H1 (cell line): ENCODE results near the gene VGLL4. TPM values are rescaled to one million over a fixed set of nuclear protein-coding genes. Genes with fewer than 3 reads are reported as not detected.

Experiments used
- CTCF ChIA-PET: fragments of 300-600 bp; sonication (Branson Sonifier 250); formaldehyde crosslinking; loops from one replicate; lab custom pipeline; 2021; ENCODE audit not compliant: partially characterized antibody; lab: Charles Lee
- POLR2A ChIA-PET: fragments of 300-600 bp; sonication (Branson Sonifier 250); formaldehyde crosslinking; loops from one replicate; lab custom pipeline; 2021; ENCODE audit warnings: inconsistent platforms; ENCODE audit not compliant: partially characterized antibody; lab: Charles Lee
- DNase-seq, 2 experiments: peaks; one replicate each; pipeline versions ENCODE4 v3.0.0 to v3.0.0-alpha.2; 2010 to 2022; ENCODE audit warnings: low spot score in 2 of 2, low read depth in 1 of 2, mixed read lengths in 1 of 2
- FAIRE-seq: peaks from 2 replicates; lab custom pipeline; 2011; peaks lifted over from hg19 to GRCh38; lab: Jason Lieb, UNC
- H2AFZ ChIP-seq: 2 replicates; pipeline ENCODE4 v1.8.1; 2012; ENCODE audit warnings: low read length, inconsistent platforms
- H2AK5ac ChIP-seq: 2 replicates; pipeline ENCODE4 v1.6.1; 2013; ENCODE audit warnings: low read depth, low read length
- H2BK120ac ChIP-seq: replicated peaks from 2 replicates; pipeline ENCODE3; 2013; ENCODE audit warnings: low read depth, low read length, inconsistent platforms
- H2BK12ac ChIP-seq: 2 replicates; pipeline ENCODE4 v1.6.1; 2013; ENCODE audit warnings: low read depth, low read length
- H2BK15ac ChIP-seq: 2 replicates; pipeline ENCODE4 v1.6.1; 2013; ENCODE audit warnings: low read length
- H2BK20ac ChIP-seq: 2 replicates; pipeline ENCODE4 v1.6.1; 2013; ENCODE audit warnings: low read length
- H2BK5ac ChIP-seq: 2 replicates; pipeline ENCODE4 v1.6.1; 2013; ENCODE audit warnings: low read depth, low read length
- H3K14ac ChIP-seq: 2 replicates; pipeline ENCODE4 v1.6.1; 2013; ENCODE audit warnings: inconsistent platforms; ENCODE audit not compliant: insufficient read length
- H3K18ac ChIP-seq: 2 replicates; pipeline ENCODE4 v1.6.1; 2013; ENCODE audit warnings: low read length; ENCODE audit errors: extremely low read depth
- H3K23ac ChIP-seq: 2 replicates; pipeline ENCODE4 v1.6.1; 2013; ENCODE audit warnings: inconsistent platforms; ENCODE audit not compliant: insufficient read length
- H3K23me2 ChIP-seq: 2 replicates; pipeline ENCODE4 v1.6.1; 2013; ENCODE audit warnings: low read depth, low read length
- H3K27ac ChIP-seq: 2 replicates; pipeline ENCODE4 v1.6.1; 2011; ENCODE audit warnings: low read depth, low read length, inconsistent platforms
- H3K27me3 ChIP-seq, 4 experiments: replicated peaks in 1 of 4; 1 replicate in 1 of 4; 2 replicates in 3 of 4; pipeline versions ENCODE4 v1.6.1 to v1.8.1; 2011 to 2013; ENCODE audit warnings: low read length in 3 of 4, mild to moderate bottlenecking in 3 of 4, inconsistent platforms in 2 of 4, mixed read lengths in 2 of 4, moderate library complexity in 1 of 4; ENCODE audit not compliant: control insufficient read depth in 3 of 4, insufficient read depth in 3 of 4; ENCODE audit errors: extremely low read depth in 1 of 4
- H3K36me3 ChIP-seq, 4 experiments: 2 replicates each; pipeline versions ENCODE4 v1.6.1 to v1.8.1; 2011 to 2013; ENCODE audit warnings: mild to moderate bottlenecking in 4 of 4, low read length in 3 of 4, moderate library complexity in 2 of 4, control low read depth in 1 of 4, inconsistent platforms in 1 of 4; ENCODE audit not compliant: insufficient read depth in 4 of 4, control insufficient read depth in 2 of 4
- H3K4ac ChIP-seq: replicated peaks from 2 replicates; pipeline ENCODE3; 2013; ENCODE audit warnings: low read length, low read depth, mixed read lengths, inconsistent platforms; ENCODE audit not compliant: insufficient read length
- H3K4me1 ChIP-seq, 4 experiments: replicated peaks in 1 of 4; 1 replicate in 1 of 4; 2 replicates in 3 of 4; pipeline versions ENCODE4 v1.6.1 to v1.8.1; 2011 to 2013; ENCODE audit warnings: low read length in 3 of 4, inconsistent platforms in 2 of 4, mixed read lengths in 1 of 4; ENCODE audit not compliant: insufficient read depth in 4 of 4, control insufficient read depth in 3 of 4
- H3K4me2 ChIP-seq, 2 experiments: 2 replicates each; pipeline versions ENCODE4 v1.6.1 to v1.8.1; 2011 to 2013; ENCODE audit warnings: low read depth in 2 of 2, low read length in 2 of 2, control low read depth in 1 of 2, inconsistent platforms in 1 of 2, mild to moderate bottlenecking in 1 of 2; ENCODE audit not compliant: insufficient read depth in 1 of 2
- H3K4me3 ChIP-seq, 4 experiments: fragments of 200-600, 300-600 bp in 1 of 4; sonication (generic), shearing (Covaris generic), sonication (Bioruptor Twin) in 1 of 4; 2 replicates each; pipeline versions ENCODE4 v1.5.1 to v1.8.1; 2011 to 2016; ENCODE audit warnings: low read length in 4 of 4, low read depth in 3 of 4, control low read depth in 2 of 4, inconsistent platforms in 2 of 4, mild to moderate bottlenecking in 2 of 4, mixed read lengths in 1 of 4, moderate library complexity in 1 of 4; ENCODE audit not compliant: insufficient read depth in 2 of 4; ENCODE audit errors: extremely low read depth in 1 of 4
- H3K56ac ChIP-seq: replicated peaks from 2 replicates; pipeline ENCODE3; 2013; ENCODE audit warnings: low read depth, mild to moderate bottlenecking, mixed read lengths, low read length, inconsistent platforms; ENCODE audit not compliant: insufficient read length
- H3K79me1 ChIP-seq: 2 replicates; pipeline ENCODE4 v1.6.1; 2013; ENCODE audit warnings: low read depth, low read length, control low read depth
- H3K79me2 ChIP-seq, 2 experiments: 2 replicates each; pipeline versions ENCODE4 v1.6.1 to v1.8.1; 2012 to 2013; ENCODE audit warnings: low read length in 2 of 2, mild to moderate bottlenecking in 2 of 2, inconsistent platforms in 1 of 2; ENCODE audit not compliant: insufficient read depth in 2 of 2, control insufficient read depth in 1 of 2
- H3K9ac ChIP-seq, 4 experiments: replicated peaks in 1 of 4; 1 replicate in 1 of 4; 2 replicates in 3 of 4; pipeline versions ENCODE4 v1.6.1 to v1.8.1; 2011 to 2013; ENCODE audit warnings: low read depth in 3 of 4, low read length in 3 of 4, control low read depth in 2 of 4, mild to moderate bottlenecking in 2 of 4, moderate library complexity in 2 of 4, inconsistent platforms in 1 of 4; ENCODE audit errors: extremely low read depth in 1 of 4
- H3K9me3 ChIP-seq, 2 experiments: 2 replicates each; pipeline versions ENCODE4 v1.6.1 to v1.8.1; 2012 to 2013; ENCODE audit warnings: mild to moderate bottlenecking in 2 of 2, moderate library complexity in 2 of 2, control low read depth in 1 of 2, inconsistent platforms in 1 of 2, low read depth in 1 of 2, low read length in 1 of 2, mixed read lengths in 1 of 2; ENCODE audit not compliant: insufficient read depth in 2 of 2
- H4K20me1 ChIP-seq, 2 experiments: replicated peaks in 1 of 2; 2 replicates each; pipeline versions ENCODE3 to v1.8.1; 2011 to 2013; ENCODE audit warnings: inconsistent platforms in 2 of 2, low read length in 2 of 2, mild to moderate bottlenecking in 1 of 2; ENCODE audit not compliant: insufficient read depth in 2 of 2, control insufficient read depth in 1 of 2
- H4K5ac ChIP-seq: 2 replicates; pipeline ENCODE4 v1.6.1; 2013; ENCODE audit warnings: low read length, low read depth, mixed read lengths, inconsistent platforms; ENCODE audit not compliant: insufficient read length
- H4K8ac ChIP-seq: 2 replicates; pipeline ENCODE4 v1.8.0; 2013; ENCODE audit warnings: mild to moderate bottlenecking, moderate library complexity, low read length, inconsistent platforms; ENCODE audit not compliant: insufficient read depth; ENCODE audit errors: extremely low read depth
- H4K91ac ChIP-seq: replicated peaks from 2 replicates; pipeline ENCODE3; 2013; ENCODE audit warnings: low read length, mixed read lengths, inconsistent platforms; ENCODE audit not compliant: insufficient read length
- HDAC2 ChIP-seq, 2 experiments: fragments of 300-600 bp in 1 of 2; sonication (generic) in 1 of 2; IDR thresholded peaks; 2 replicates each; pipeline ENCODE4 v1.6.1; 2011 to 2012; ENCODE audit warnings: low read depth in 2 of 2, low read length in 2 of 2, mild to moderate bottlenecking in 2 of 2, moderate library complexity in 2 of 2, borderline replicate concordance in 1 of 2, inconsistent platforms in 1 of 2
- HDAC6 ChIP-seq: IDR thresholded peaks from one replicate; pipeline ENCODE4 v1.7.1; 2012; ENCODE audit warnings: low read depth, mild to moderate bottlenecking, inconsistent platforms, low read length, moderate library complexity
- RFX5 ChIP-seq: IDR thresholded peaks from 2 replicates; pipeline ENCODE4 v1.6.1; 2011; ENCODE audit warnings: low read depth, low read length, improper control_type of control experiment, borderline replicate concordance
- SIRT6 ChIP-seq: IDR thresholded peaks from one replicate; pipeline ENCODE4 v1.7.1; 2012; ENCODE audit warnings: low read length, inconsistent platforms
- TAF1 ChIP-seq: IDR thresholded peaks from 2 replicates; pipeline ENCODE4 v1.6.1; 2011; ENCODE audit warnings: mild to moderate bottlenecking, low read depth, low read length
- TCF12 ChIP-seq: IDR thresholded peaks from 2 replicates; pipeline ENCODE4 v1.6.1; 2011; ENCODE audit warnings: low read depth, mild to moderate bottlenecking, low read length
- WGBS, 2 experiments: shearing (Covaris generic) in 1 of 2; methylation state at CpG; one replicate each; pipeline versions ENCODE4 v1.1.6 to v1.1.7; 2013 to 2015; ENCODE audit warnings: low lambda C conversion rate in 2 of 2, mixed read lengths in 2 of 2, inconsistent platforms in 1 of 2, low coverage in 1 of 2, missing lambda C conversion rate in 1 of 2; ENCODE audit not compliant: insufficient replicate concordance in 2 of 2, insufficient coverage in 1 of 2, insufficient read length in 1 of 2; ENCODE audit errors: extremely low coverage in 1 of 2, missing lambda C conversion rate in 1 of 2; 5-methylcytosine and 5-hydroxymethylcytosine counted together
- polyA plus RNA-seq, 7 experiments: library from polyadenylated mRNA; depleted of rRNA in 3 of 7; stranded (reverse) in 5 of 7; unstranded in 2 of 7; fragments of >200 nt in 5 of 7; fragments of 200-250 nt in 2 of 7; gene quantifications; 1 replicate in 5 of 7; 2 replicates in 1 of 7; 4 replicates in 1 of 7; pipeline versions ENCODE4 v1.2.1 to v1.2.3, GENCODE V29; 2011 to 2013; ENCODE audit warnings: missing spikeins in 2 of 7, mixed read lengths in 2 of 7
- total RNA-seq: library from RNA; stranded (reverse); fragmentation: NEBNext Ultra II Directional; extraction: Animal tissue kit (Norgen Biotek cat#: 25700); gene quantifications from 2 replicates; pipeline ENCODE4 v1.2.1, GENCODE V29; 2021
- TF ChIP-seq, protein P1 (sequence below): IDR thresholded peaks from 2 replicates; pipeline ENCODE4 v1.6.1; 2012; ENCODE audit warnings: inconsistent platforms
- TF ChIP-seq, protein P2 (sequence below), 3 experiments: IDR thresholded peaks; 1 replicate in 2 of 3; 2 replicates in 1 of 3; pipeline versions ENCODE4 v1.5.1 to v1.6.1; 2011; ENCODE audit warnings: low read length in 3 of 3, mild to moderate bottlenecking in 3 of 3, inconsistent platforms in 2 of 3, low read depth in 1 of 3, moderate library complexity in 1 of 3; ENCODE audit not compliant: insufficient read depth in 1 of 3; ENCODE audit errors: control extremely low read depth in 1 of 3

The VGLL4 gene
- total and polyA plus RNA-seq, 2 of the 8 experiments (the other 6 are each of a cell fraction or from before 2014, with no cell fraction given) = 45.1 to 50.0 TPM

DNA sequence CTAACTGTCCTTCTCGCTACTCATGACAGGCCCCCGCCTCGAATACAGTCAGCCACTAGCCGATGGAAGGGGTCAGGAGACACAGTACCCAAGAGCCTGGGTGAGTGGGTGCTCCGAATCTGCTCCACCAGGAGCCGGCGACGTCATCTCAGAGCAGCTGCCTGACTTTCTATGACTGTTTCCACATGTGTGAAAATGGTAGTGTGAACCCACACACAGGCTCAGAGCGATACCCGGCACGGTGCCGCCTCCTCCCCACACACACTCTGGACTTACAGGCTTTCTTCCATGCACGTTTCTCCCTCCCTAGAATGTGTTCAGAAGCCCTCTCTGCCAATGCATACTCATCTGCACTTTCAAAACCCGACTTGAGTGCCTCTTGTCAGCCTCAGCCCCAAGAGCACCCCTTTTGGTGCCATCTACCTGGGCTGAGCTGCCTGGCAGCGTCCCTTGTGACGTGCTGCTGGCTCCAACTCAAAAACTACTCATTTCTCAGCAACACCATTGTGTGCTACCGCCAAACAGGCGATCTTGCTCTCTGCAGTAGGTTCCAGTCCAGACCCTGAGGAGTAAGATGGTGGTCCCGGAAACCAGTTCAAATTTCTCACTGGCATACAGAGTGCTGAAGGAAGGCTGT, 29.7 kb downstream of the VGLL4 start:
- no peak overlapping the region for H3K4ac ChIP-seq
- TF ChIP-seq SIRT6 = no peak
- TF ChIP-seq TAF1 = no peak
- TF ChIP-seq TCF12 = no peak
- TF ChIP-seq HDAC6 = no peak
- TF ChIP-seq RFX5 = no peak
- TF ChIP-seq, protein P1, sequence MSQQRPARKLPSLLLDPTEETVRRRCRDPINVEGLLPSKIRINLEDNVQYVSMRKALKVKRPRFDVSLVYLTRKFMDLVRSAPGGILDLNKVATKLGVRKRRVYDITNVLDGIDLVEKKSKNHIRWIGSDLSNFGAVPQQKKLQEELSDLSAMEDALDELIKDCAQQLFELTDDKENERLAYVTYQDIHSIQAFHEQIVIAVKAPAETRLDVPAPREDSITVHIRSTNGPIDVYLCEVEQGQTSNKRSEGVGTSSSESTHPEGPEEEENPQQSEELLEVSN = no peak
- TF ChIP-seq, protein P2, sequence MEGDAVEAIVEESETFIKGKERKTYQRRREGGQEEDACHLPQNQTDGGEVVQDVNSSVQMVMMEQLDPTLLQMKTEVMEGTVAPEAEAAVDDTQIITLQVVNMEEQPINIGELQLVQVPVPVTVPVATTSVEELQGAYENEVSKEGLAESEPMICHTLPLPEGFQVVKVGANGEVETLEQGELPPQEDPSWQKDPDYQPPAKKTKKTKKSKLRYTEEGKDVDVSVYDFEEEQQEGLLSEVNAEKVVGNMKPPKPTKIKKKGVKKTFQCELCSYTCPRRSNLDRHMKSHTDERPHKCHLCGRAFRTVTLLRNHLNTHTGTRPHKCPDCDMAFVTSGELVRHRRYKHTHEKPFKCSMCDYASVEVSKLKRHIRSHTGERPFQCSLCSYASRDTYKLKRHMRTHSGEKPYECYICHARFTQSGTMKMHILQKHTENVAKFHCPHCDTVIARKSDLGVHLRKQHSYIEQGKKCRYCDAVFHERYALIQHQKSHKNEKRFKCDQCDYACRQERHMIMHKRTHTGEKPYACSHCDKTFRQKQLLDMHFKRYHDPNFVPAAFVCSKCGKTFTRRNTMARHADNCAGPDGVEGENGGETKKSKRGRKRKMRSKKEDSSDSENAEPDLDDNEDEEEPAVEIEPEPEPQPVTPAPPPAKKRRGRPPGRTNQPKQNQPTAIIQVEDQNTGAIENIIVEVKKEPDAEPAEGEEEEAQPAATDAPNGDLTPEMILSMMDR (IDR thresholded peaks at IDR 0.05; ENCODE audit: control extremely low read depth in 1 of 3, insufficient read depth in 1 of 3, low read depth in 1 of 3, low read length in 3 of 3) = no peak
- no peak for TF ChIP-seq HDAC2 (IDR thresholded peaks at IDR 0.05; ENCODE audit: borderline replicate concordance in 1 of 2, low read depth in 2 of 2, low read length in 2 of 2)
- H3K23me2 ChIP-seq = no peaks in the 10 kb centered on the region
- H4K5ac ChIP-seq = no peak overlapping the region
- H3K79me2 ChIP-seq = peaks cover 4 to 99% of the 10 kb centered on the region in 2 experiments
- H4K20me1 ChIP-seq = peaks cover 20 to 31% of the 10 kb centered on the region in 2 experiments
- POLR2A ChIA-PET = no interaction called here
- no peak overlapping the region for H2AK5ac ChIP-seq
- no peak overlapping the region for H3K4me3 ChIP-seq
- H3K9me3 ChIP-seq = no peaks in the 10 kb centered on the region
- H3K4me2 ChIP-seq = no peak overlapping the region
- H2BK20ac ChIP-seq = no peak overlapping the region
- no peak overlapping the region for H2BK5ac ChIP-seq
- no peak overlapping the region for H4K91ac ChIP-seq
- no peak overlapping the region for H3K56ac ChIP-seq
- H2BK12ac ChIP-seq = no peak overlapping the region
- H3K36me3 ChIP-seq = no peaks in the 10 kb centered on the region
- H3K79me1 ChIP-seq = peaks cover 17% of the 10 kb centered on the region
- H4K8ac ChIP-seq = no peak overlapping the region
- CTCF ChIA-PET = interaction anchor here (0.8 to 4.3 kb wide), 5 partner anchors 12 to 235 kb away, joined by 3 to 18 read pairs (median 3); no protein-coding TSS in a partner anchor
- H3K23ac ChIP-seq = no peak overlapping the region
- H2BK15ac ChIP-seq = no peak overlapping the region
- no peak for DNase-seq
- H3K14ac ChIP-seq = no peak overlapping the region
- no peak overlapping the region for H2BK120ac ChIP-seq
- H3K9ac ChIP-seq = no peak overlapping the region
- H3K18ac ChIP-seq = no peak overlapping the region
- 92% methylated on average over 19 of the region's 19 CpGs; no CpG with 5 or more reads in 1 of the 2 experiments for WGBS, 2 experiments
- H3K4me1 ChIP-seq = peaks cover 9 to 31% (median 18%) of the 10 kb centered on the region in 4 experiments
- no peak overlapping the region for H2AFZ ChIP-seq
- H3K27ac ChIP-seq = peak overlapping the region; percentile 46; the same call in 1 of the 2 replicates
- no peaks in the 10 kb centered on the region for H3K27me3 ChIP-seq
- no peak for FAIRE-seq
